HAP-1 (cell line): Measurements from ENCODE around the gene MAGI2.

Experiments used
- DNase-seq, 2 experiments: peaks; one replicate each; pipeline ENCODE4 v3.0.0-alpha.2; 2016 to 2020; ENCODE audit warnings: low spot score in 2 of 2
- H3K27me3 ChIP-seq: fragments of 250-450 bp; sonication (Bioruptor Pico); 2 replicates; pipeline ENCODE4 v1.5.1; 2020; ENCODE audit warnings: low read depth, mild to moderate bottlenecking, moderate library complexity
- H3K36me3 ChIP-seq: fragments of 250-450 bp; sonication (Bioruptor Pico); replicated peaks from 2 replicates; pipeline ENCODE4 v1.5.1; 2020; ENCODE audit warnings: mild to moderate bottlenecking
- H3K4me1 ChIP-seq: fragments of 250-450 bp; sonication (Bioruptor Pico); 2 replicates; pipeline ENCODE4 v1.5.1; 2020; ENCODE audit warnings: mild to moderate bottlenecking
- H3K4me3 ChIP-seq: fragments of 250-450 bp; sonication (Bioruptor Pico); 2 replicates; pipeline ENCODE4 v1.5.1; 2020; ENCODE audit warnings: mild to moderate bottlenecking, moderate library complexity
- H3K9me3 ChIP-seq: fragments of 250-450 bp; sonication (Bioruptor Pico); 2 replicates; pipeline ENCODE4 v1.5.1; 2020; ENCODE audit warnings: mild to moderate bottlenecking, moderate library complexity
- in situ Hi-C: fragments of 300-500 bp; cut with MboI; formaldehyde crosslinking; loops from 3 replicates; pipeline ENCODE4 v1.14.3; 2020; ENCODE audit warnings: low sequenced_read_pairs, inconsistent platforms, mixed read lengths

Gene MAGI2

GRCh38 chr7:79386688-79387422 is 66.6 kb downstream of the MAGI2 start:
- DNase-seq, result peak in 1 of 2 experiments; percentile 27
- in situ Hi-C loops, result no loop called here
- peaks cover 7% of the 10 kb centered on the region; the same call in 1 of the 2 replicates for H3K4me1 ChIP-seq

GRCh38 chr7:79381921-79382320 is 71.5 kb downstream of the MAGI2 start:
- H3K9me3 ChIP-seq, result no peaks in the 10 kb centered on the region
- no peak for DNase-seq
- in situ Hi-C loops, result no loop called here

More at GRCh38 chr7:79386688-79387422, 66.6 kb downstream of the MAGI2 start:
- Histone ChIP-seq H3K4me3 (no peak overlapping the region), H3K36me3 (no peaks in the 10 kb centered on the region), H3K9me3 (no peaks in the 10 kb centered on the region), H3K27me3 (no peaks in the 10 kb centered on the region)

GRCh38 chr7:79377097-79377496 is 76.4 kb downstream of the MAGI2 start:
- Histone ChIP-seq H3K36me3 (no peaks in the 10 kb centered on the region), H3K9me3 (no peaks in the 10 kb centered on the region), H3K4me1 (no peaks in the 10 kb centered on the region), H3K27me3 (no peaks in the 10 kb centered on the region), H3K4me3 (no peak overlapping the region)
- DNase-seq, result no peak
- in situ Hi-C loops, result no loop called here

More at GRCh38 chr7:79381921-79382320, 71.5 kb downstream of the MAGI2 start:
- peaks cover 5% of the 10 kb centered on the region; the same call in 1 of the 2 replicates for H3K4me1 ChIP-seq
- no peak overlapping the region for H3K4me3 ChIP-seq
- H3K36me3 ChIP-seq, result no peaks in the 10 kb centered on the region
- H3K27me3 ChIP-seq, result no peaks in the 10 kb centered on the region

GRCh38 chr7:79376299-79377025 is 77.0 kb downstream of the MAGI2 start:
- Histone ChIP-seq H3K36me3 (no peaks in the 10 kb centered on the region), H3K4me1 (no peaks in the 10 kb centered on the region), H3K27me3 (no peaks in the 10 kb centered on the region), H3K9me3 (no peaks in the 10 kb centered on the region), H3K4me3 (no peak overlapping the region)
- in situ Hi-C loops, result no loop called here
- no peak for DNase-seq

GRCh38 chr7:79361214-79361613 is 92.3 kb downstream of the MAGI2 start:
- H3K4me1 ChIP-seq, result no peaks in the 10 kb centered on the region; the same call in 1 of the 2 replicates
- no peaks in the 10 kb centered on the region for H3K9me3 ChIP-seq
- H3K27me3 ChIP-seq, result no peaks in the 10 kb centered on the region
- no peaks in the 10 kb centered on the region for H3K36me3 ChIP-seq
- no peak overlapping the region for H3K4me3 ChIP-seq
- in situ Hi-C loops, result no loop called here
- peak in 1 of 2 experiments; percentile 16 for DNase-seq

- Histone ChIP-seq H3K27me3 (no peaks in the 10 kb centered on the region), H3K9me3 (no peaks in the 10 kb centered on the region), H3K4me3 (no peak overlapping the region), H3K4me1 (no peaks in the 10 kb centered on the region; the same call in 1 of the 2 replicates), H3K36me3 (no peaks in the 10 kb centered on the region)
- in situ Hi-C loops, result no loop called here
- DNase-seq, result no peak
Observed at GRCh38 chr7:79359827-79360226, 93.6 kb downstream of the MAGI2 start.

GRCh38 chr7:79357101-79357500 is 96.4 kb downstream of the MAGI2 start:
- Histone ChIP-seq H3K4me1 (no peaks in the 10 kb centered on the region), H3K4me3 (no peak overlapping the region), H3K27me3 (no peaks in the 10 kb centered on the region), H3K9me3 (no peaks in the 10 kb centered on the region), H3K36me3 (no peaks in the 10 kb centered on the region)
- DNase-seq, result no peak
- in situ Hi-C loops, result no loop called here

- no peak for DNase-seq
- no peaks in the 10 kb centered on the region; the same call in 1 of the 2 replicates for H3K4me1 ChIP-seq
- no peaks in the 10 kb centered on the region for H3K36me3 ChIP-seq
- no peaks in the 10 kb centered on the region for H3K9me3 ChIP-seq
- no peaks in the 10 kb centered on the region for H3K27me3 ChIP-seq
- in situ Hi-C loops, result no loop called here
- no peak overlapping the region for H3K4me3 ChIP-seq
Observed at GRCh38 chr7:79353720-79354468, 99.6 kb downstream of the MAGI2 start.

- H3K36me3 ChIP-seq, result no peaks in the 10 kb centered on the region
- no peak for DNase-seq
Observed at GRCh38 chr7:79352323-79352722, 101.1 kb downstream of the MAGI2 start.

GRCh38 chr7:79347351-79347750 is 106.1 kb downstream of the MAGI2 start:
- H3K4me1 ChIP-seq, result no peaks in the 10 kb centered on the region; the same call in 1 of the 2 replicates
- DNase-seq, result no peak
- H3K9me3 ChIP-seq, result no peaks in the 10 kb centered on the region
- H3K27me3 ChIP-seq, result no peaks in the 10 kb centered on the region
- H3K4me3 ChIP-seq, result no peak overlapping the region
- H3K36me3 ChIP-seq, result no peaks in the 10 kb centered on the region
- in situ Hi-C loops, result no loop called here

More at GRCh38 chr7:79352323-79352722, 101.1 kb downstream of the MAGI2 start:
- no peaks in the 10 kb centered on the region; the same call in 1 of the 2 replicates for H3K4me1 ChIP-seq
- H3K27me3 ChIP-seq, result no peaks in the 10 kb centered on the region
- H3K9me3 ChIP-seq, result no peaks in the 10 kb centered on the region
- H3K4me3 ChIP-seq, result no peak overlapping the region
- in situ Hi-C loops, result no loop called here

- no peak overlapping the region for H3K4me3 ChIP-seq
- no peaks in the 10 kb centered on the region for H3K9me3 ChIP-seq
- H3K36me3 ChIP-seq, result no peaks in the 10 kb centered on the region
- no peaks in the 10 kb centered on the region for H3K27me3 ChIP-seq
- in situ Hi-C loops, result no loop called here
- H3K4me1 ChIP-seq, result no peaks in the 10 kb centered on the region
- DNase-seq, result no peak
Observed at GRCh38 chr7:79341902-79342301, 111.6 kb downstream of the MAGI2 start.

- DNase-seq, result no peak
- H3K36me3 ChIP-seq, result no peaks in the 10 kb centered on the region
- H3K27me3 ChIP-seq, result no peaks in the 10 kb centered on the region
- H3K4me1 ChIP-seq, result no peaks in the 10 kb centered on the region
- in situ Hi-C loops, result no loop called here
- no peaks in the 10 kb centered on the region for H3K9me3 ChIP-seq
- H3K4me3 ChIP-seq, result no peak overlapping the region
Observed at GRCh38 chr7:79340212-79340611, 113.3 kb downstream of the MAGI2 start.

- DNase-seq, result no peak
- no peaks in the 10 kb centered on the region for H3K36me3 ChIP-seq
- H3K27me3 ChIP-seq, result no peaks in the 10 kb centered on the region
- H3K4me3 ChIP-seq, result no peak overlapping the region
- in situ Hi-C loops, result no loop called here
- H3K9me3 ChIP-seq, result no peaks in the 10 kb centered on the region
- no peaks in the 10 kb centered on the region for H3K4me1 ChIP-seq
Observed at GRCh38 chr7:79339208-79339925, 114.1 kb downstream of the MAGI2 start.
